K562 (cell line): ENCODE measurements around the gene CPEB1. TPM values are rescaled to one million over a fixed set of nuclear protein-coding genes. Genes with fewer than 3 reads are reported as not detected.

Experiments used
- ATAC-seq: fragments of 200-7000 bp; cut with Tn5 transposase; 3 replicates; pipeline ENCODE4 v1.9.1; 2020; ENCODE audit warnings: moderate library complexity
- BruUV-seq: library from RNA; stranded (reverse); fragments of 400-500 nt; replicated peaks from 2 replicates; lab custom pipeline; 2021; lab: Mats Ljungman, UMichigan
- CTCF ChIA-PET: fragments of 300-600 bp; formaldehyde crosslinking; extraction: SDS; loops from one replicate; lab custom pipeline; 2021; ENCODE audit warnings: low intra/inter-chr PET ratio; lab: Yijun Ruan, JAX
- POLR2A ChIA-PET: fragments of 300-600, 350-650 bp; sonication (Branson Sonifier 250); formaldehyde crosslinking; extraction: SDS; loops from one replicate; lab custom pipeline; 2021; ENCODE audit warnings: antibody characterized with exemption, inconsistent platforms; lab: Yijun Ruan, JAX
- DNase-seq, 4 experiments: peaks; one replicate each; pipeline versions ENCODE4 v3.0.0 to v3.0.0-alpha.2; 2011 to 2018; ENCODE audit warnings: low spot score in 3 of 4, mixed read lengths in 3 of 4; ENCODE audit errors: extremely low read depth in 1 of 4
- FAIRE-seq: peaks from 2 replicates; lab custom pipeline; 2011; peaks lifted over from hg19 to GRCh38; lab: Jason Lieb, UNC
- H2AFZ ChIP-seq: 2 replicates; pipeline ENCODE4 v1.6.0; 2011; ENCODE audit warnings: low read depth, low read length, control low read depth, inconsistent platforms
- H3K27ac ChIP-seq: fragments of 200-600 bp; 3 replicates; pipeline ENCODE4 v1.8.0; 2011; ENCODE audit warnings: low read depth, mild to moderate bottlenecking, control low read depth, inconsistent platforms, low read length, moderate library complexity, mixed read lengths; ENCODE audit errors: extremely low read depth
- H3K27me3 ChIP-seq, 2 experiments: fragments of 300-600 bp in 1 of 2; 2 replicates in 1 of 2; 3 replicates in 1 of 2; pipeline versions ENCODE4 v1.6.0 to v1.8.0; 2011; ENCODE audit warnings: inconsistent platforms in 2 of 2, low read length in 2 of 2, mild to moderate bottlenecking in 1 of 2, mixed read lengths in 1 of 2, moderate library complexity in 1 of 2; ENCODE audit not compliant: control insufficient read depth in 2 of 2, insufficient read depth in 2 of 2
- H3K36me3 ChIP-seq: fragments of 300-600 bp; 3 replicates; pipeline ENCODE4 v1.8.0; 2011; ENCODE audit warnings: mild to moderate bottlenecking, low read length, inconsistent platforms; ENCODE audit not compliant: control insufficient read depth, insufficient read depth
- H3K4me1 ChIP-seq, 2 experiments: fragments of 200-600 bp in 1 of 2; replicated peaks in 1 of 2; 2 replicates in 1 of 2; 3 replicates in 1 of 2; pipeline versions ENCODE4 v1.5.1 to v1.8.0; 2011; ENCODE audit warnings: inconsistent platforms in 2 of 2, low read length in 2 of 2, mild to moderate bottlenecking in 1 of 2, mixed read lengths in 1 of 2, moderate library complexity in 1 of 2; ENCODE audit not compliant: control insufficient read depth in 2 of 2, insufficient read depth in 2 of 2
- H3K4me2 ChIP-seq: 2 replicates; pipeline ENCODE4 v1.6.1; 2011; ENCODE audit warnings: low read length, control low read depth, inconsistent platforms, mixed read lengths; ENCODE audit not compliant: insufficient read depth
- H3K4me3 ChIP-seq: fragments of 200-600 bp; sonication (generic), shearing (Covaris generic); 2 replicates; pipeline ENCODE4 v1.5.1; 2016; ENCODE audit warnings: control low read depth, inconsistent platforms
- H3K79me2 ChIP-seq: fragments of 200-600 bp; 3 replicates; pipeline ENCODE4 v1.8.0; 2011; ENCODE audit warnings: low read length, inconsistent platforms; ENCODE audit not compliant: control insufficient read depth, insufficient read depth
- H3K9ac ChIP-seq, 2 experiments: 2 replicates each; pipeline versions ENCODE4 v1.6.0 to v1.6.1; 2011; ENCODE audit warnings: low read depth in 2 of 2, low read length in 2 of 2, control low read depth in 1 of 2, inconsistent platforms in 1 of 2, mild to moderate bottlenecking in 1 of 2, mixed read lengths in 1 of 2; ENCODE audit not compliant: insufficient read depth in 1 of 2
- H3K9me1 ChIP-seq: one replicate; pipeline ENCODE4 v1.6.0; 2011; ENCODE audit warnings: inconsistent platforms, mild to moderate bottlenecking, low read length, moderate library complexity; ENCODE audit not compliant: control insufficient read depth, insufficient read depth
- H3K9me3 ChIP-seq: replicated peaks from 2 replicates; pipeline ENCODE4 v1.5.1; 2011; ENCODE audit warnings: low read depth, low read length, inconsistent platforms; ENCODE audit not compliant: control insufficient read depth, insufficient read depth
- H4K20me1 ChIP-seq: replicated peaks from 2 replicates; pipeline ENCODE4 v1.6.1; 2011; ENCODE audit warnings: low read length, inconsistent platforms, mixed read lengths; ENCODE audit not compliant: control insufficient read depth, insufficient read depth
- ARID1B ChIP-seq: fragments of 450-650 bp; IDR thresholded peaks from 2 replicates; pipeline ENCODE4 v1.6.1; 2016; ENCODE audit warnings: antibody characterized with exemption, mild to moderate bottlenecking, inconsistent platforms
- ARNT ChIP-seq, 2 experiments: fragments of 450-650 bp; IDR thresholded peaks; 2 replicates each; pipeline ENCODE4 v1.6.1; 2016; ENCODE audit warnings: mild to moderate bottlenecking in 1 of 2
- CTBP1 ChIP-seq: fragments of 450-650 bp; IDR thresholded peaks from 2 replicates; pipeline ENCODE4 v1.6.1; 2016; ENCODE audit warnings: borderline replicate concordance
- DPF2 ChIP-seq: fragments of 450-650 bp; IDR thresholded peaks from 2 replicates; pipeline ENCODE4 v1.6.1; 2016
- EHMT2 ChIP-seq: fragments of 450-650 bp; IDR thresholded peaks from 2 replicates; pipeline ENCODE4 v1.6.1; 2018; ENCODE audit warnings: antibody characterized with exemption
- EP300 ChIP-seq: IDR thresholded peaks from 2 replicates; pipeline ENCODE4 v1.6.1; 2012; ENCODE audit warnings: low read length, improper control_type of control experiment
- PHB2 ChIP-seq: fragments of 450-650 bp; IDR thresholded peaks from 2 replicates; pipeline ENCODE4 v1.6.1; 2017; ENCODE audit warnings: low read depth
- PTTG1 ChIP-seq: fragments of 450-650 bp; IDR thresholded peaks from 2 replicates; pipeline ENCODE4 v1.6.1; 2016; ENCODE audit warnings: low read depth, mild to moderate bottlenecking, missing genetic modification characterization, missing compliant biosample characterization
- SMARCA4 ChIP-seq: fragments of 450-650 bp; IDR thresholded peaks from 2 replicates; pipeline ENCODE4 v1.6.1; 2016
- SMARCE1 ChIP-seq: fragments of 450-650 bp; IDR thresholded peaks from 2 replicates; pipeline ENCODE4 v1.7.1; 2016; ENCODE audit warnings: mild to moderate bottlenecking
- SPI1 ChIP-seq: IDR thresholded peaks from 2 replicates; pipeline ENCODE4 v1.6.1; 2011; ENCODE audit warnings: low read depth, low read length, control low read depth, borderline replicate concordance
- TEAD4 ChIP-seq, 2 experiments: sonication (generic) in 1 of 2; formaldehyde crosslinking in 1 of 2; IDR thresholded peaks; 2 replicates each; pipeline versions ENCODE4 v1.6.1 to v1.8.0; 2012 to 2022; ENCODE audit warnings: borderline replicate concordance in 1 of 2, inconsistent platforms in 1 of 2, low read length in 1 of 2, mild to moderate bottlenecking in 1 of 2, missing genetic modification reagents in 1 of 2
- ZNF384 ChIP-seq: IDR thresholded peaks from 2 replicates; pipeline ENCODE4 v1.6.1; 2012; ENCODE audit warnings: low read depth, low read length, improper control_type of control experiment
- WGBS: fragments of 100-300 bp; shearing (Covaris generic); methylation state at CpG from one replicate; pipeline ENCODE4 v1.1.6; 2016; ENCODE audit warnings: low coverage, mixed read lengths; ENCODE audit not compliant: insufficient coverage; ENCODE audit errors: missing lambda C conversion rate; 5-methylcytosine and 5-hydroxymethylcytosine counted together
- in situ Hi-C: fragments of 300-500 bp; cut with MboI; formaldehyde crosslinking; loops from 4 replicates; pipeline ENCODE4 v1.15.0; 2018; ENCODE audit warnings: inconsistent platforms, mixed read lengths
- intact Hi-C: fragments of 100-400 bp; cut with micrococcal nuclease; formaldehyde crosslinking; loops from 2 replicates; pipeline ENCODE4 v1.14.2; 2022
- polyA plus RNA-seq, 8 experiments: library from polyadenylated mRNA; depleted of rRNA in 4 of 8; stranded (reverse) in 5 of 8; unstranded in 3 of 8; fragments of >200 nt; fragmentation: Nextera tagmentation in 2 of 8; fragmentation: Illumina TruSeq in 1 of 8; extraction: Ambion mirVana in 2 of 8; extraction: Trizol in 1 of 8; gene quantifications; 2 replicates each; pipeline versions ENCODE4 v1.2.1 to v1.2.3, GENCODE V29; 2011 to 2014; ENCODE audit warnings: inconsistent platforms in 1 of 8, missing spikeins in 1 of 8
- total RNA-seq, 7 experiments: library from RNA; depleted of rRNA in 6 of 7; stranded (reverse); fragments of >200 nt in 6 of 7; fragmentation: Illumina TruSeq in 2 of 7; extraction: Trizol in 2 of 7; gene quantifications; 2 replicates each; pipeline versions ENCODE4 v1.2.1 to v1.2.3, GENCODE V29; 2011 to 2021; ENCODE audit warnings: low replicate concordance in 1 of 7
- TF ChIP-seq, protein P1 (sequence below): IDR thresholded peaks from 2 replicates; pipeline ENCODE4 v1.6.1; 2011; ENCODE audit warnings: borderline replicate concordance, low read depth, mild to moderate bottlenecking, moderate library complexity, low read length; ENCODE audit not compliant: insufficient read depth, poor library complexity, severe bottlenecking

CPEB1 gene
- total and polyA plus RNA-seq, 9 of the 15 experiments (the other 6 are each of a cell fraction or from before 2014, with no cell fraction given) = 2.2 to 13.4 (median 9.7) TPM

DNA sequence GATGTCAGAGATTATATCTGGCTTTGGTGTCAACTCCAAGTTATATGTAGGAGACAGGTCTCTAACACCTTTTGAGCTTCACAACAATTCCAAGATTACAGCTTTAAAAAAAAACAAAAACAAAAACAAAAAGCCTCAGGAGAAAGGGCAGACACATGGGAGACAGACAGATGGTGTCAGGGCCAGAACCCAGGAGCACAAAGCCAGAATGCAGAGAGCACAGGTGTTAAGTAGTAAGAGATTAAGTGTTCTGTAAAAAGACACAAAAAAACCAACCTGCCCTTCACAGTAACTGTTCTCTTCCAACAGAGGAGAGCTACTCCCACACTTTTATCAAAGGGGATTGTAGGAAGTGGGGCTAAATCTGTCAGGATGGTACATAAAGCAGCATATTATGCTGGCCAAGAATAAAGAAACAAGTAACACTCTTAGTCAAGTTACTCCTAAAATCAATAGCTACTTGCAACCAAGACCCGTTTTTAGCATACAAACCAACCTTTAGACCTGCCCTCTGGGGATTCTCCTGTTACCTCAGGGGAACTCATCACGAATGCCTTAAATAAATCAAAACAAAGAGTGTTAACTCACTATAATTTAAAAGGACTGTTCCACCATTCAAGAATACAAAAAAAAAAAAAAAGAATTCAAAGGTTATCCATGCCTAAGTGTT, 5.9 kb downstream of the CPEB1 start:
- DNase-seq (no peak), ATAC-seq (no peak), FAIRE-seq (no peak)
- H4K20me1 ChIP-seq = no peaks in the 10 kb centered on the region
- H3K4me1 ChIP-seq = peaks cover 21 to 42% of the 10 kb centered on the region in 2 experiments
- 0 out of 2 replicates have a peak, but pooled peaks have one; percentile 17 for TF ChIP-seq PTTG1 (tag)
- no peak for TF ChIP-seq ARNT (IDR thresholded peaks at IDR 0.05)
- no peaks in the 10 kb centered on the region for H3K9me3 ChIP-seq
- H2AFZ ChIP-seq = no peak overlapping the region
- CTCF ChIA-PET = no interaction called here
- no peak overlapping the region for H3K27ac ChIP-seq
- H3K4me2 ChIP-seq = no peak overlapping the region
- no peaks in the 10 kb centered on the region for H3K27me3 ChIP-seq
- in situ Hi-C loops (no loop called here), intact Hi-C loops (loop anchor here (10.0 kb wide), 1 partner anchor 164 kb away; the partner anchor contains the start of genes FSD2 and WHAMM)
- no peak overlapping the region for H3K4me3 ChIP-seq
- peaks cover 79% of the 10 kb centered on the region for H3K79me2 ChIP-seq
- BruUV-seq = no TSS peak
- 23% methylated on average over 2 of the region's 2 CpGs for WGBS
- POLR2A ChIA-PET = interaction anchor here (0.7 to 1.7 kb wide), 5 partner anchors 9 to 102 kb away, joined by 4 to 7 read pairs (median 4); partner anchors contain the start of gene RPS17
- H3K9me1 ChIP-seq = no peaks in the 10 kb centered on the region
- no peak overlapping the region for H3K9ac ChIP-seq
- peaks cover 28% of the 10 kb centered on the region for H3K36me3 ChIP-seq

DNA sequence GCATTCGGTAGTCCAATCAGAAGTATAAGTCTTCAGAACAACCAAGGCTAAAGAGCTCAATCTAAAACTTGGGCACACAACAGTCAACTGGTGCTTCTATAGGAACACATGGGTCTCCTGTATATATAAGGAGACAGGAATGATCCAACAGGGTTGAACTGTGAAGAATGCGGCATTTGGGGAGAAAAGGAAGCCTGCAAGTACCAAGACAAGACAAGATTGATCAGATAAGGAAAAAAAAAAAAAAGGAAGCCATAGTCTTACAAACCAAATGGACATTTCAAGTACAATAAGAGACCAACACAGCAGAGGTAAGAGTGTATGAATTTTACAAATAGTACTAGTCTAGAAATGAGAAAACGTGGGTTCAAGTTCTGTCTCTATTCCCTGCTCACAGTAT, 6.5 kb downstream of the CPEB1 start:
- no peak for ATAC-seq
- no TSS peak for BruUV-seq
- POLR2A ChIA-PET = interaction anchor here (0.6 to 1.7 kb wide), 5 partner anchors 8 to 359 kb away, joined by 3 to 7 read pairs (median 4); partner anchors contain the start of gene RPS17
- 0 out of 2 replicates have a peak, but pooled peaks have one; percentile 41 for TF ChIP-seq EHMT2
- TF ChIP-seq SMARCA4 = peak; percentile 62; the same call in 1 of the 2 replicates
- peak; percentile 31; the same call in 1 of the 2 replicates for TF ChIP-seq EP300
- TF ChIP-seq PHB2 = no peak
- TF ChIP-seq SPI1 = peak; percentile 48; the same call in 1 of the 2 replicates
- TF ChIP-seq DPF2 = peak; percentile 44; the same call in 1 of the 2 replicates
- TF ChIP-seq SMARCE1 = 0 out of 2 replicates have a peak, but pooled peaks have one; percentile 27
- TF ChIP-seq ZNF384 = peak; percentile 91
- 0 out of 2 replicates have a peak, but pooled peaks have one; percentile 11 for TF ChIP-seq CTBP1
- TF ChIP-seq, protein P1, sequence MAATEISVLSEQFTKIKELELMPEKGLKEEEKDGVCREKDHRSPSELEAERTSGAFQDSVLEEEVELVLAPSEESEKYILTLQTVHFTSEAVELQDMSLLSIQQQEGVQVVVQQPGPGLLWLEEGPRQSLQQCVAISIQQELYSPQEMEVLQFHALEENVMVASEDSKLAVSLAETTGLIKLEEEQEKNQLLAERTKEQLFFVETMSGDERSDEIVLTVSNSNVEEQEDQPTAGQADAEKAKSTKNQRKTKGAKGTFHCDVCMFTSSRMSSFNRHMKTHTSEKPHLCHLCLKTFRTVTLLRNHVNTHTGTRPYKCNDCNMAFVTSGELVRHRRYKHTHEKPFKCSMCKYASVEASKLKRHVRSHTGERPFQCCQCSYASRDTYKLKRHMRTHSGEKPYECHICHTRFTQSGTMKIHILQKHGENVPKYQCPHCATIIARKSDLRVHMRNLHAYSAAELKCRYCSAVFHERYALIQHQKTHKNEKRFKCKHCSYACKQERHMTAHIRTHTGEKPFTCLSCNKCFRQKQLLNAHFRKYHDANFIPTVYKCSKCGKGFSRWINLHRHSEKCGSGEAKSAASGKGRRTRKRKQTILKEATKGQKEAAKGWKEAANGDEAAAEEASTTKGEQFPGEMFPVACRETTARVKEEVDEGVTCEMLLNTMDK = no peak
- peak; percentile 27; the same call in 1 of the 2 replicates for TF ChIP-seq TEAD4 (IDR thresholded peaks at IDR 0.05; ENCODE audit: low read length)
- TF ChIP-seq TEAD4 (CRISPR knock-in tag; IDR thresholded peaks at IDR 0.05; ENCODE audit: borderline replicate concordance) = no peak
- peak; percentile 43; the same call in 1 of the 2 replicates for TF ChIP-seq ARID1B

More for the DNA sequence above, 6.5 kb downstream of the CPEB1 start:
- Histone ChIP-seq H3K27me3 (no peaks in the 10 kb centered on the region), H2AFZ (no peak overlapping the region), H3K4me3 (no peak overlapping the region), H3K4me1 (peaks cover 23 to 48% of the 10 kb centered on the region in 2 experiments), H3K79me2 (peaks cover 78% of the 10 kb centered on the region), H3K27ac (no peak overlapping the region), H3K9me3 (no peaks in the 10 kb centered on the region), H3K9ac (no peak overlapping the region), H3K36me3 (peaks cover 28% of the 10 kb centered on the region), H4K20me1 (no peaks in the 10 kb centered on the region), H3K9me1 (no peaks in the 10 kb centered on the region), H3K4me2 (no peak overlapping the region)
- WGBS = 27% methylated on average over 3 of the region's 3 CpGs
- FAIRE-seq (no peak), DNase-seq (peak in 1 of 4 experiments; percentile 28)
- CTCF ChIA-PET = no interaction called here
- intact Hi-C loops = loop anchor here (10.0 kb wide), 1 partner anchor 164 kb away; the partner anchor contains the start of genes FSD2 and WHAMM
- in situ Hi-C loops = no loop called here
